ENCODE measurements around the gene MTNR1A. TPM values are rescaled to one million over a fixed set of nuclear protein-coding genes. Genes with fewer than 3 reads are reported as not detected.

The MTNR1A gene
- total and polyA plus RNA-seq, 9 donors, result not detected

- H3K9me3 ChIP-seq, result no peaks in the 10 kb centered on the region
- H3K4me1 ChIP-seq (ENCODE audit: insufficient read depth), result no peaks in the 10 kb centered on the region
- intact Hi-C loops (cut with DNase I), result no loop called here
- 90 to 91% (median 90%) methylated on average over 13 of the region's 13 CpGs for WGBS, 3 donors
- no peak overlapping the region for H3K4me3 ChIP-seq
- no peak for DNase-seq
- H3K27ac ChIP-seq, result no peak overlapping the region
- no peaks in the 10 kb centered on the region for H3K36me3 ChIP-seq
- TF ChIP-seq CTCF (IDR thresholded peaks at IDR 0.05) (no peak), POLR2A (IDR thresholded peaks at IDR 0.05) (no peak), EP300 (IDR thresholded peaks at IDR 0.05) (no peak)
- no peaks in the 10 kb centered on the region for H3K27me3 ChIP-seq
Measured at GRCh38 chr4:186592966-186593586, 37.7 kb upstream of the MTNR1A start.

- no peaks in the 10 kb centered on the region for H3K27me3 ChIP-seq
- TF ChIP-seq POLR2A (IDR thresholded peaks at IDR 0.05) (no peak), CTCF (IDR thresholded peaks at IDR 0.05) (no peak), EP300 (IDR thresholded peaks at IDR 0.05) (no peak)
- no peaks in the 10 kb centered on the region for H3K9me3 ChIP-seq
- H3K4me3 ChIP-seq, result no peak overlapping the region
- no peak overlapping the region for H3K27ac ChIP-seq
- no peaks in the 10 kb centered on the region for H3K36me3 ChIP-seq
- intact Hi-C loops (cut with DNase I), result no loop called here
- H3K4me1 ChIP-seq (ENCODE audit: insufficient read depth), result no peaks in the 10 kb centered on the region
- 91 to 96% (median 91%) methylated on average over 8 of the region's 8 CpGs for WGBS, 3 donors
- DNase-seq, result no peak
Measured at GRCh38 chr4:186592445-186592844, 37.1 kb upstream of the MTNR1A start.

- intact Hi-C loops (cut with DNase I), result no loop called here
- Histone ChIP-seq H3K4me3 (no peak overlapping the region), H3K4me1 (ENCODE audit: insufficient read depth) (no peaks in the 10 kb centered on the region), H3K9me3 (no peaks in the 10 kb centered on the region), H3K27me3 (no peaks in the 10 kb centered on the region), H3K36me3 (no peaks in the 10 kb centered on the region), H3K27ac (no peak overlapping the region)
- no peak for DNase-seq
- 85 to 87% (median 85%) methylated on average over 6 of the region's 6 CpGs for WGBS, 3 donors
- TF ChIP-seq EP300 (IDR thresholded peaks at IDR 0.05), result no peak
- no peak for TF ChIP-seq POLR2A (IDR thresholded peaks at IDR 0.05)
- TF ChIP-seq CTCF (IDR thresholded peaks at IDR 0.05), result no peak
Measured at GRCh38 chr4:186591651-186592050, 36.3 kb upstream of the MTNR1A start.

GRCh38 chr4:186588503-186588902 lies 33.1 kb upstream of the MTNR1A start:
- Histone ChIP-seq H3K27me3 (no peaks in the 10 kb centered on the region), H3K36me3 (no peaks in the 10 kb centered on the region), H3K4me1 (ENCODE audit: insufficient read depth) (peaks cover 2% of the 10 kb centered on the region), H3K9me3 (no peaks in the 10 kb centered on the region), H3K4me3 (no peak overlapping the region), H3K27ac (no peak overlapping the region)
- intact Hi-C loops (cut with DNase I), result loop anchor here in 3 of 4 donors (5.0 to 10.0 kb wide), 3 partner anchors 284 to 294 kb away; no protein-coding TSS in a partner anchor
- TF ChIP-seq EP300 (IDR thresholded peaks at IDR 0.05) (no peak), CTCF (IDR thresholded peaks at IDR 0.05) (no peak), POLR2A (IDR thresholded peaks at IDR 0.05) (no peak)
- DNase-seq, result no peak
- 95 to 96% (median 95%) methylated on average over 20 of the region's 20 CpGs for WGBS, 3 donors

Measured in ovary (tissue), 9 donors.